ENCODE measurements around the gene KLC1.

KLC1 gene

DNA sequence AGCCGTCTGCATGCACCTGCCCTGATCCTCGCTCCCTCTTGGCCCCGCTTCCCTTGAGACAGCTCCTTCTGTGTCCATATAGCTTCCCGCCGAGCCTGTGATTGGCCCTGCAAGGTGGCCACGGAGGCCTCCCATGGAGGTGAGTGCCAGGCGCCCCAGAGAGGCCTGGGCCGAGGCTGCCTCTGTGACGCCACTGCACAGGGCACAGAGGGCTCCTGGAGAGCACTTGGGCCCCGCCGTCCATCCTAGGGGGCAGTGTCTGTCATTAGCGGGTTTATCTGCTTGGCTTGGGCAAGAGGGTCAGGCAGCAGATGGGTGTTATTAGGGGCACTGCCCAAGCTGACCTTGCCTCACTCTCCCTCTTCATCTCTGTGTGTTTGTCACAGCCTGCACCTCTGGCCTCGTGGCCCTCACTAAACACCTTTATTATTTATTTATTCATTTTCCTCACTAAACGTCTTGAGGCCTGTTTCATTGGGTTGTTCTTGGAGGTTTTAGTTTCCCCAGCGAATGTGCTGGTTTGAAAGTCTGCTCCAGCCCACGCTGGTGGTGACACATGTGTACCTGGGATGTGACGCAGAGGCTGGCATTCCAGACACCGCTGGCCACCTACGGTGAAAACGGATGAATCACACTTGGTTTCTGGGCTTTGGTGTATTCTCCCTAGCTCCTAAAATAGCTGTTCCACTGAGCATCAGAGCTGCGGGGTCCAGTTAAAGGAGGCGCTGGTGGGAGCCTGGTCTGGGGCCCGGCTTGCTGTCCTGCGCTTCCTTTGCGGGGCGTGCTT lies 92.5 kb downstream of the KLC1 start:
- DNase-seq (ENCODE audit: low read depth), result no peak

- DNase-seq (ENCODE audit: low read depth), result no peak
Measured at GRCh38 chr14:103723748-103724081, 94.7 kb downstream of the KLC1 start.

DNA sequence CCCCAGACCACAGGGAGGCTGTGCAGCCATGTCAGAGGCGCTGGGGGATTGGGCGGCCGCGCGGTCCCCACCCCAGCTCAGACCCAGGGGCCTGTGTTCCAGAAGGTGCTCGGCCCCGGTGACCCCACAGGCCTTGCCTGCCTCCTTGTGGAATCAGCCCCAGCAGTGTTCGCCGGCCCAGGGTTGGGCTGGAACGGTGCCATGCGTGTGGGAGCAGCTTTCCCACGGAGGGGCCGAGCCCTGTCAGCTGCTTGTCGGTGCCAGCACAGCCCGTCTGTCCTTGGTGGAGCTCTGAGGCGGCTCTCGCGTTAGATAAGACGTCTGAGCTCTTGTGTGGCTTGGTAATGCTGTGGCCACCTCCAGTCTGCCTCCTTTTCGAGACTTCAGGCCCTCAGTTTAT lies 95.1 kb downstream of the KLC1 start:
- no peak for DNase-seq (ENCODE audit: low read depth)

- no peak for DNase-seq (ENCODE audit: low read depth)
Measured at GRCh38 chr14:103725001-103725682, 96.1 kb downstream of the KLC1 start.

- DNase-seq (ENCODE audit: low read depth), result no peak
Measured at GRCh38 chr14:103725739-103726395, 96.9 kb downstream of the KLC1 start.

DNA sequence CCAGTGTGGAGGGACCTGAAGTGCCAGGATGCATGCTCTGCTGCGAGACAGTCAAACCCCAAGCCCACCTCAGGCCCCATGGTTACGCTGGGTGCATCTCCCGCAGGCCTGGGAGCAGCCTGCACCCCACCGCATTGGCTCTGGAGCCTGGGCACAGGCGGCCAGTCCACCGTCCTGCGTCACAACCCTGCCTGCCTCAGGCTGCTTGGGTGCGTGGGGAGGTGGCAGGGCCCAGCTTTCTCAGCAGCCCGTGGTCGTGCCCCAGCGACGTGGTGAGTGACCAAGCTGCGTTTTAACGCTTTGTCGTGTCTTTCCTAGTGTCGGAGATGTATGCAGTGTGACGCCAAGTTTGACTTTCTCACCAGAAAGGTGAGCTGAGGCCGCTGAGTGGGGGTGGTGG lies 97.5 kb downstream of the KLC1 start:
- no peak for DNase-seq (ENCODE audit: low read depth)

DNA sequence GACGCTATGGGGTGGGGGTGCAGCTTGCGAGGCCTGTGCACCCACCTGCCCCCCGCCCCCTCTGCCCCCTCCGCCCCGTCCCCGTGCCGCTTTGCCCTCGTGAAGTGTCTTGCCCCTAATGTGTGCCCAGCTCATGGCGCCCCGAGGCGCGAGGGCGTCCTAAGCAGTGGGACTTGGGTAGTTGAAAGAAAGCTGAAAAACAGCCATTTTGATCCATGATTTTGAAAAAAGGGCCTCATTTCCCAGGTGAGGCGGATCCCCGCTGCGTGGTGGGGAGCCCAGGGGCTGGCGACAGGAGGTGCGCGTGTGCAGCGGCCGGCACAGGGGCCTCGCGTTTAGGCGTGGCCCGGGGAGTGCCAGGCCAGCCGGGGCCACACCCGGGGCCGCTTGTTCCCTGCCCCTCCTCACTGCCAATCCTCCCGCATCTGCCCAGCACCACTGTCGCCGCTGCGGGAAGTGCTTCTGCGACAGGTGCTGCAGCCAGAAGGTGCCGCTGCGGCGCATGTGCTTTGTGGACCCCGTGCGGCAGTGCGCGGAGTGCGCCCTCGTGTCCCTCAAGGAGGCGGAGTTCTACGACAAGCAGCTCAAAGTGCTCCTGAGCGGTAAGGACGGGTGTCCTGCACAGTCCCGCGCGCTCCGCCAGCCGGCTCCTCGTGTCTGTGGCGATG lies 98.4 kb downstream of the KLC1 start:
- no peak for DNase-seq (ENCODE audit: low read depth)

DNA sequence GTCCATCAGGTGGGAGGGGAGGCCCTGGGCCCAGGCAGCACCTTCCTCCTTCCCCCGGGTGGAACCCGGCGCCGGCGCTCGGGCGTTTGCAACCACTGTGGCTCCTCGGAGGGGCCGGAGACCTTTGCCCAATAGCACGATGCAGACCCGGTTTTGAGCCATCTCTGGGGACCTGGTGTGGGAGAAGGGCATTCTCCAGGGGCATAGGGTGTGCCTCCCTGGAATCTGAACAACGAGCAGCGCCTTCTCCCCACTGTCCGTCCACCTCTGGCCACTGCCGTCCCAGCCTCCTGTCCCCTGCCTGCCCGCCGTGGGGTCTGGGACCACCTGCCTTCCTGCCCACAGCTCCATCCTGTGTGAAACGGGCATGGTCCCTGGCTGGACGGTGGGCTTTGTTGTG lies 99.1 kb downstream of the KLC1 start:
- DNase-seq (ENCODE audit: low read depth), result no peak

- DNase-seq (ENCODE audit: low read depth), result no peak
Measured at GRCh38 chr14:103728721-103729120, 99.7 kb downstream of the KLC1 start.

- DNase-seq (ENCODE audit: low read depth), result no peak
Measured at GRCh38 chr14:103729496-103730448, 100.8 kb downstream of the KLC1 start.

- DNase-seq (ENCODE audit: low read depth), result no peak
Measured at GRCh38 chr14:103730490-103731035, 101.6 kb downstream of the KLC1 start.

DNA sequence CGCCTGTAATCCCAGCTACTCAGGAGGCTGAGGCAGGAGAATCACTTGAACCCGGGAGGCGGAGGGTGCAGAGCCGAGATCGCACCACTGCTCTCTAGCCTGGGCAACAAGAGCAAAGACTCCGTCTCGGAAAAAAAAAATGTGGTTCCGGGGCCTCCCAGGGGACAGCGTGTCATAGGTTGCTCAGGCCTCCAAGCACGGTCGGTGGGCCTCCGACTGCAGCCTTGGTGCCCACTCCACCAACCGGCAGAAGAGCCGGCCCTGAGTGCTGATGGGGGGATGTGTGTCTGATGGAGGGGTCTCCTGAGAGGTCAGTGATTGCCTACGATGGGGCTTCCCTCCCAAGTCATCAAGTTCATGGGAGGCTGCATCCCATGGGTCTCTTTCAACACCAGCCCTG lies 102.5 kb downstream of the KLC1 start:
- DNase-seq (ENCODE audit: low read depth), result no peak

DNA sequence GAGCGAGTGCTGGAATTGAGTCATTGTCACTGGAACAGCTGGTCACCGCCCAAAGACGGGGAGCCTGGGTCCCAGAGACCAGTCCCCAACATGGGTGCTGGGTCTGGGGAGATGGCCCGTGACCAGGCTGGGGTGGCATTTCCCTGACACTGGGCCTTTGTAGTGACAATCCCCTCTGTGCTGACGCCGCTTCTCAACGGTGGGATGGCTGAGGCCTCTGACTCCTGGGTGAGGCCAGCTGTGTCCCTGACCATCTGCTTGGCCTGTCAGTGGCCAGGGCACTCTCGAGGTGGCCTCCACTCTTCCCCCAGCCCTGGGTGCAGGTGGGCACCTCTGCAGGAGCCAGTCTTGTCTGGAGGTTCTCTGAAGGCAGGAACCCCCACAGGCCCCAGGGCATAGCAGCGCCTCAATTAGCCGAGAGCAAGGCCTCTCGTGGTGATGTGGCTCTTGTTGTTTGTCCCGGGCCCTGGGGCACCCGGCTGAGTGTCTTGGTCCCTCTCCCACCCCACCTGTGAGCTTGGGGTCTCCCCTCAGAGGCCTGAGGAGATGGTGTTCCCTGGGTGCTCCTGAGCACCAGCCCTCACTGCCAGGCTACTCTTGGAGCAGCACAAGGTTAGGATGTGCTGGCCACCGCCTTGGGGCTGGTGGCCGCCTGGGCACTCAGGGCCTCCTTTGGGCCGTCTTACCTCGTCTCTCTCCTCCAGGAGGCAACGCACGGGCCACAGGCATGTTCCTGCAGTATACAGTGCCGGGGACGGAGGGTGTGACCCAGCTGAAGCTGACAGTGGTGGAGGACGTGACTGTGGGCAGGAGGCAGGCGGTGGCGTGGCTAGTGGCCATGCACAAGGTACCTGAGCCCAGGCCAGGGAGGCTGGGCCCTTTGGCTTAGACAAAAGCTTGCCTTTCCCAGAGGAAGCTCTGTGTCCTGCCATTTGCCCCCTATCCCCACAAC lies 103.2 kb downstream of the KLC1 start:
- DNase-seq (ENCODE audit: low read depth), result no peak

- DNase-seq (ENCODE audit: low read depth), result no peak
Measured at GRCh38 chr14:103732868-103733620, 104.0 kb downstream of the KLC1 start.

GRCh38 chr14:103733651-103734050 lies 104.6 kb downstream of the KLC1 start:
- DNase-seq (ENCODE audit: low read depth), result no peak

DNA sequence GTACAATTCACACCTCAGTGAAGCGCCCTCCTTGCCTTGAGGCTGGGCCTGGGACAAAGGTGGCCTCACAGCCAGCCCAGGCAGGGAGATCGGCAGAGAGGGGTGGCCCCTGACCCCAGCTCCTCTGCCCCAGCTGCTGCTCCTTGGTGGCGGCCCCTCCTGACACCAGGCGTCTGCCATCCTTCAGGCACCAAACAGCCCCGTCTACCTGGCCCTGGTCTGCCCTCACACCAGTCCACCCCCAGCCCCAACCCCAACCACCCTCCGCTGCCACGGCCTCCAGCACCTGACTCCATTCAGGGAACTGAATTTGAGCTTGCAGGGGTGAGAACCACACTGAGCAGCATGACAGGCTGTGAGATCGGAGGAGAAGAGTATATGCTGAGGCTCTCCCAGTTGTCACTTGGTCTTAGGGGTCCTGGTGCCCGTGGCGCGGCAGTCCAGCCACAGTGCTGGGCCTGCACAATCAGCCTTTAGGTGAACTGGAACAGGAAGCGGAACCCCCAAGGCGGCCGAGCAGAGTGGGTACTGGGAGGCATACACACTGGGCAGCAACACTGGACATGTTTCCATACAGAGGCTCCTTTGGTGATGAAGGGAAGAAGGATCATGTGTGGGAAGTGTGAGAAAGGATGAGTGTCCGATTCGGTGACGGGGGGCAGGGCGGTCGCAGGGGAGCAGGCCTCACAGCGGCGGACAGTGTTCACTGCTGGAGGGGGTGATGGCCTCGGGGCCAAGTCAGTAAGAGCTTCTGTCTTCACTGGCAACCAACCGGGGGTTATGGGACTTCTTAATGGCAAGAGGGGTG lies 105.3 kb downstream of the KLC1 start:
- DNase-seq (ENCODE audit: low read depth), result no peak

- DNase-seq (ENCODE audit: low read depth), result no peak
Measured at GRCh38 chr14:103735022-103735421, 106.0 kb downstream of the KLC1 start.

- no peak for DNase-seq (ENCODE audit: low read depth)
Measured at GRCh38 chr14:103735439-103735814, 106.4 kb downstream of the KLC1 start.

All from stimulated activated CD8-positive, alpha-beta memory T cell treated with anti-CD3 and anti-CD28 coated beads, Interleukin-15, amount 100 ng/mL, for 24 hours (primary cell).